Endothelial cell of umbilical vein (primary cell): ENCODE measurements around the gene TMEM87A.

Experiments
- EZH2 ChIP-seq: IDR thresholded peaks from 2 replicates; pipeline ENCODE4 v1.6.1; 2012; ENCODE audit warnings: borderline replicate concordance, low read depth, mild to moderate bottlenecking, moderate library complexity, low read length, inconsistent platforms; ENCODE audit not compliant: severe bottlenecking
- FOS ChIP-seq: IDR thresholded peaks from 2 replicates; pipeline ENCODE4 v1.6.1; 2011; ENCODE audit warnings: mild to moderate bottlenecking, low read length, moderate library complexity, borderline replicate concordance; ENCODE audit not compliant: insufficient read depth
- POLR2A ChIP-seq: IDR thresholded peaks from 2 replicates; pipeline ENCODE4 v1.6.1; 2012; ENCODE audit warnings: low read depth, mild to moderate bottlenecking, control low read depth, low read length
- TF ChIP-seq, protein P1 (sequence below), 2 donors: IDR thresholded peaks; 1 replicate in 1 of 2; 2 replicates in 1 of 2; pipeline ENCODE4 v1.5.1; 2011; ENCODE audit warnings: low read length in 2 of 2, mild to moderate bottlenecking in 2 of 2, moderate library complexity in 2 of 2, control low read depth in 1 of 2, inconsistent platforms in 1 of 2, low read depth in 1 of 2; ENCODE audit not compliant: insufficient read depth in 1 of 2; ENCODE audit errors: extremely low read depth in 1 of 2
- TF ChIP-seq, protein P2 (sequence below): IDR thresholded peaks from 2 replicates; pipeline ENCODE4 v1.6.1; 2011; ENCODE audit not compliant: insufficient read depth, insufficient read length

DNA sequence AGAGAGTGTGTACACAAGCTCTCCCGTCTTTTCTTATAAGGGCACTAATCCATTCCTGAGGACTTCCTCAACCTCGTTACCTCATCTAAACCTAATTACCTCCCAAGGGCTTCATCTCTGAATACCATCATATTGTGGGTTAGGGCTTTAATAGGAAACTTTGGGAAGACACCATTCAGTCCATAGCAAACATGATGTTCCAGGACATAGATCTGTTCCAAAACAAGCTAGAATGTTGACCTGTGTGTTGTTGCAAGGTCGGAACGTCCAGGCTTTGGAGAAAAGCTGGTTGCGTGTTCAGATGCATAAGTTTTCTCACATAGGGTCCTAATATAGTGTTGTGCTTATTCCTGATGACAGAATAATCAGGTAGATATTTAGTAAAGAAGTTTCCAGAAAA lies 9.7 kb upstream of the TMEM87A start:
- TF ChIP-seq, protein P1, sequence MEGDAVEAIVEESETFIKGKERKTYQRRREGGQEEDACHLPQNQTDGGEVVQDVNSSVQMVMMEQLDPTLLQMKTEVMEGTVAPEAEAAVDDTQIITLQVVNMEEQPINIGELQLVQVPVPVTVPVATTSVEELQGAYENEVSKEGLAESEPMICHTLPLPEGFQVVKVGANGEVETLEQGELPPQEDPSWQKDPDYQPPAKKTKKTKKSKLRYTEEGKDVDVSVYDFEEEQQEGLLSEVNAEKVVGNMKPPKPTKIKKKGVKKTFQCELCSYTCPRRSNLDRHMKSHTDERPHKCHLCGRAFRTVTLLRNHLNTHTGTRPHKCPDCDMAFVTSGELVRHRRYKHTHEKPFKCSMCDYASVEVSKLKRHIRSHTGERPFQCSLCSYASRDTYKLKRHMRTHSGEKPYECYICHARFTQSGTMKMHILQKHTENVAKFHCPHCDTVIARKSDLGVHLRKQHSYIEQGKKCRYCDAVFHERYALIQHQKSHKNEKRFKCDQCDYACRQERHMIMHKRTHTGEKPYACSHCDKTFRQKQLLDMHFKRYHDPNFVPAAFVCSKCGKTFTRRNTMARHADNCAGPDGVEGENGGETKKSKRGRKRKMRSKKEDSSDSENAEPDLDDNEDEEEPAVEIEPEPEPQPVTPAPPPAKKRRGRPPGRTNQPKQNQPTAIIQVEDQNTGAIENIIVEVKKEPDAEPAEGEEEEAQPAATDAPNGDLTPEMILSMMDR (IDR thresholded peaks at IDR 0.05; ENCODE audit: extremely low read depth in 1 of 2, insufficient read depth in 1 of 2, low read depth in 1 of 2, low read length in 2 of 2), result no peak
- TF ChIP-seq EZH2 (no peak), FOS (no peak), POLR2A (no peak)
- TF ChIP-seq, protein P2, sequence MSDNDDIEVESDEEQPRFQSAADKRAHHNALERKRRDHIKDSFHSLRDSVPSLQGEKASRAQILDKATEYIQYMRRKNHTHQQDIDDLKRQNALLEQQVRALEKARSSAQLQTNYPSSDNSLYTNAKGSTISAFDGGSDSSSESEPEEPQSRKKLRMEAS, result no peak
